SKM-1 treated with dmso at 0.1 percent for 144 hours (cell line): ENCODE results near the gene NRG2.
A peak's percentile ranks its signal among the peaks of the same experiment; 100 is the strongest.

Experiments used
- DNase-seq: peaks from one replicate; lab custom pipeline; 2025; ENCODE audit not compliant: unreplicated experiment; lab: John Stamatoyannopoulos, UW

NRG2 gene

DNA sequence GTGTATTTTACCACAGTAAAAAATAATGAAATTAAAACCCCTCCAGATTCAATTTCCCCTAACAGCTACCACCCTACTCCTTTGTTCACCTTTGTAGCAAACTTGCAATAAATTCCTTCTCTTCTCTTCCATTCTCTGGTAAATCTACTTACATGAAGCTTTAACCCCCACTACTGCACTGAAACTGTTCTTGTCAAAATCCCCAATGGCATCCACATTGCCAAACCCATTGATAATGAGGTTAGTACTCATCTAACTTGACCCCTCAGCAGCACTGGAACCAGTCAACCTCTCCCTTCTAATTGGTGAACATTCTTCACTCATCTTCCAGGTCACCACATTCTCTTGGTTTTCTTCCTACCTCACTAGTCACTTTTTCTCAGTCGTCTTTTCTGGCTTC is 29.6 kb downstream of the NRG2 start:
- DNase-seq: no peak

DNA sequence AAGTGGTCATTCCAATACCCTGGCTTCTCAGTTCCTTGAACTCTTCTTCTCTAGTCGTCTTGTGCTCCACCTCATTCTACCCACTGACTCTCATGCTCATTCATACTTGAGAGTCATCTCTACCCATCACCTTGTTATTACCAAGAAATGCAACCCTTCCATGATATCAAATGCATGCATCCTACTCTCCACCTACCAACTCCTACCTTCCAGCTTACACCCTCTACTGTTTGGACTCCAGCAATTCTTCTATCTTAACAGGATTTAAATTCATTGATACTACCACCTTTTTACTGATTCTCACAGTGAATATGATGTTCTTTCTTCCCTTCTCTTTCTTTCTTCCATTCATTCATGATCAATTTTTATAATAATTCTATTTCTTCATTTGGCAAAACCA is 30.7 kb downstream of the NRG2 start:
- DNase-seq: no peak

DNA sequence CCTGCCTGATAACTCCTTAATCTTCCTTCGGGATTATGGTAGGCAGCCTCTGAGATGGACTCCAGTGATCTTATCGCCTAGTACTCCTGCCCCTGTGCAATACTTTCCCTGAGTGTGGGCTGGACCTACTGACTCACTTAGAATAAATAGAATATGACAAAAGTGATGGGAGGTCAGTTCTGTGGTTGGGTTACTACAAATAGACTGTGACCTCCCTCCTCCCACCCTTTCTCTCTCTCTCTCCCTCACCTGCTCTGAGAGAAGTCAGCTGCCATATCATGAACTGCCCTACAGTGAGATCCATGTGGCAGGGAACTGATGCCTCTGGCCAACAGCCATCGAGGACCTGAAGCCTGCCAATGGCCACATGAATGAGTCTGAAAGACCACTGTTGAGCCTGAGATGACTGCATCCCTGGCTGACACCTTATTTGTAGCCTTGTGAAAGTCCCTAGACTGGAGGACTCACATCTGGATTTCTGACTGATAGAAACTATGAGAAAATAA is 31.7 kb downstream of the NRG2 start:
- no peak for DNase-seq

DNA sequence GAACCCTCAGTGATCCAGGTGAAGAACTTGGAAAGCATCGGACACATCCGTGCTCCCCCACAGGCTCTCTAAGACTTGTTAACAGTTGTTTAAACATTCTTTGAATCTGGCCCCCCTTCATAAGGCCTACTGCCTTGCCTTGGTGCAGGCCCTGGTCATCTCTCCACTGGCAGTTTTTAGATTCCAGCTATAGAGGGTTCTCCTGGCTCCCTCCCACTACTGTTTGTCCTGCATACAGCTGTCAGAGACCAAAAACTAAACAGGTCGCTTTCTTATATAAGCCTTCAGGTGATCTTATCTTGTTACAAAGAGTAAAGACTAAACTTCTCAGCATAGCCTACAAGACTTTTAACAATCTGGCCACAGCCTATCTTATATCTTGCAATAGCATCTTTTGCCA is 32.3 kb downstream of the NRG2 start:
- DNase-seq: no peak

GRCh38 chr5:140007311-140007710 is 35.8 kb downstream of the NRG2 start:
- DNase-seq: no peak

- DNase-seq: no peak
Measured at GRCh38 chr5:140005145-140005591, 37.9 kb downstream of the NRG2 start.

DNA sequence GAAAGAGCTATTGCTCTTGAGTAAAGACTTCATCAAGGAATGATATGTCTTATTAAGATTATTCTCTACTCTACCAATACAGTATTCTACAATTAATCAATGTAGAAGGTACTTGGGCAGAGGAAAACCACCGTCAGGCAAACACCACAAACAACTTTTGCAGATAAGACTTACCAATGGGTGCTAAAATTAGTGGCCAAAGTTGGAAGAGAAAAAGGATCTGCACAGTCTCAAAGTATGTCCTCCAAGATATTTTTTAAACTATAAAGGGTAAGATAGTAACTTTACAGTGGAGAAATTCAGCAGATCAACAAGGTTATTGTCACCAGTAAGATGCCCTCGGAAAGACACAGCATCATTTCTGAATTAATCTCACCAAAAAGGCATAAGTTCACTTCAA is 38.9 kb downstream of the NRG2 start:
- DNase-seq: no peak

DNA sequence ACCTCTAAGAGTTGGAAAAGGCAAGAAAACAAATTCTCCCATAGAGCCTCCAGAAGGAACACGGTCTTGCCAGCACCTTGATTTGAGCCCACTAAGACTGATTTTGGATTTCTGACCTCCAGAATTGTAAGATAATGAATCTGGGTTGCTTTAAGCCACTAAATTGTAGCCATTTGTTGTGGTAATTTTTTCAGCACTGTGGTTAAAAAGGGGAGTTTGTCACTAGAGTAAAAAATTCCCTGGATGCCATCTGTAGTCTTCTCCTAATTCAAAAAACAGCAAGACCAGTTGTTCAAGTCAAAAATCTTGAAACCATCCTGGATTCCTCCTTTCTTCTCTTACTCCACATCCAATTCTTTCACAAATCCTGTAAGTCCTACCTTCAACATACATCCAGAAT is 39.6 kb downstream of the NRG2 start:
- no peak for DNase-seq

DNA sequence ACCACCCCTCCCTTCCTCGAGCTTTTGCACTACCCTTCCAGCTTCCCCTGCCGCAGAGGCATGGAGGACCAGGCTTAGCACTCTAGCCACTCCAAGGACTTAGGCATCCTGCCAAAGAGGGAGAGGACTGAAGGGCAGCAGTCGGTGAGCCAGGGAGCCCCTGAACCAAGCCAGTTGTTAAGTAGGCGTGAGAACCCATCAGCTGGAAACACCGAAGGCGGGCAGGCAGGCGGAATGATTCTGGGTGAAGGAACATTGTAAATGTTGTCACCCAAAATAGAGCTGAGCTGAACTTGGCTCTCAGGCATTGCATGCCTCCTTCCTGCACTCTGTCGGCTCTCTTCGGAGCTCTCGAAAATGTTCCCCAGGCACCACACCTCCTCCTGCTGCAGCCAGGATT is 42.8 kb downstream of the NRG2 start:
- no peak for DNase-seq

GRCh38 chr5:139998837-139999236 is 44.3 kb downstream of the NRG2 start:
- DNase-seq: no peak

DNA sequence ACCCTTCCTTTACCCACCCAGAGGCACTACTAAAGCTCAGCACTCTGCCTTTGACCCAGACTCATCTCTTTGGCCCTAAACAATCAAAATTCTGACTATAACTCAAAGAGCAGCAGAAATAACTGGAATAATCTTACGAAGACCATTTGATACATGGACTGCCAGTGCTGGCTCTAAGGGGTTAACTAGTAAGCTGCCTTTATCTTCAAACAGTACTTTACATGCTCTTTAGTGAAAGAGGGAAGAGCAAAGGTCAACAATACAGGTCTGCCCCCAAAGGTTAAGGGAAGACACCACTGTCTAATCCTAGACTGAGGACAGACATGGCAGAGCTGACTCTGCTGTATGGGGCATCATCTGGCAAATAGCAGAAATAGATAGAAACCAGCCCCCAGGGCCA is 45.8 kb downstream of the NRG2 start:
- DNase-seq: no peak

DNA sequence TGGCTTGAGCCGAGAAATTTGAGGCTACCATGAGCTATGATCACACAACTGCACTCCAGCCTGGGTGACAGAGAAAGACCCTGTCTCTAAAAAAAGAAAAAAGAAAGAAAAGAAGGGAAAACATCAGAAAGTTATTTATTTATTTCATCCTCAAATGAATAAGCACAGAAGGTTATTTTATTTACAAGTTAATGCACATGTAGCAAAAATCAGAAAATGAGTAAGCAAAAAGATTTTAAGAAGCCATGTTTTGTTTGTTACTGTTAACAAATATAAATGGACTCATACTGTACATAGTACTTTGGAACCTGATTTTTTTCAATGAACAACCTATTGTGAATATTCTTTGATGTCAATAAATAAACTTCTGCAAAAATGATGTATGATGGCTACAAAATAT is 47.2 kb downstream of the NRG2 start:
- no peak for DNase-seq

GRCh38 chr5:139994234-139994633 is 48.9 kb downstream of the NRG2 start:
- DNase-seq: no peak

- peak; percentile 36 for DNase-seq
Measured at GRCh38 chr5:139985733-139986132, 57.4 kb downstream of the NRG2 start.

DNA sequence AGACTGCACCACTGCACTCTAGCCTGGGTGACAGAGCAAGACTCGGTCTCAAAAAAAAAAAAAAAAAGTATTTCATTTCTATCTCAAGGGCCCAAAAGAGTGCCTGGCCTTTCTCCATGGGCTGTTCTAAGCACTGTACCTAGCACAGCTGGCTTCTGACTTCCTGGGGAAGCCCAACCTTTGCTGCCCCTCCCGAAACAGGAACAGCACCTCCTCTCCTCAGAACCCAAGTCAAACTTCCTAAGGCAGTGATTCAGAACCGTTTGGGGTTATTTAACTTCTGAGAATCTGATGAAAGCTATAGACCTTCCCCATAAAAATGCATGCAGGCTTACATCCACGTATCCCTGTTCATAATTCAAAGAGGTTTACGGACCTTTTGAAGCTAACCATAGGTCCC is 57.8 kb downstream of the NRG2 start:
- no peak for DNase-seq

DNA sequence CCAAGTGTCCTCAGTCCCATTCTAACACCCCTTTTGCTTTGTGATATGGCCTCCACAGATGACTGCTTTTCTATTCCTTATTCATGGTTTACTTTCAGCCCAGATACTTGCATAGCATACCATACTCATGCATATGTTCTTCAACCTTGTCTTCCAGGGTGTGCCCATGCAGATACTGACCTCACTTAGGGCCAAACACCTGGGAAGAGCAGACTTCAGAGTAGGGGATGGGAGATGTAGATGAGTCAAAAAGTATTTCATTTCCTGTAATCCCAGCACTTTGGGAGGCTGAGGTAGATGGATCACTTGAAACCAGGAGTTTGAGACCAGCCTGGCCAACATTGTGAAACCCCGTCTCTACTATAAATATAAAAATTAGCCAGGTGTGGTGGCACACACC is 58.3 kb downstream of the NRG2 start:
- no peak for DNase-seq

GRCh38 chr5:139982975-139983240 is 60.2 kb downstream of the NRG2 start:
- no peak for DNase-seq

GRCh38 chr5:139982157-139982974 is 60.7 kb downstream of the NRG2 start:
- no peak for DNase-seq

DNA sequence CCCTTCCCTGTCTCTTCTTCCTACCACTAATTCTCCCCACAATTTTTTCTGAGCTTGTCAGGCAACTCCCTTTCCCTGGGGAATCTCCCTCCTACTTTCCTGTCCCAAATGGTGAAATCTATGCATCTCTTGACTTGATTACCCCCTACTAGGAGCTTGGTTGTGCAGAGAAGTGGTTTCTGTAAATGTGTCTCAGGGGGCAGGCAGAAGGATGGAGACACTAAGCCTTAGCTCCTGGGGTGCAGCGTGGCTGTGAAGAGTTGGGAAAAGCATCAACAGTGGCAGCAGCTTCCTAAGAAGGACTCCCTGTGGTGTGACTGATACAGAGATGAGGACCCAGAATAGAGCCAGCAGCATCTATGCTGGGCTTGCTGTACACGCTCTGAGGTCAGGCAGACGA is 62.3 kb downstream of the NRG2 start:
- DNase-seq: no peak

GRCh38 chr5:139979943-139980342 is 63.2 kb downstream of the NRG2 start:
- no peak for DNase-seq

GRCh38 chr5:139979518-139979917 is 63.6 kb downstream of the NRG2 start:
- no peak for DNase-seq

DNA sequence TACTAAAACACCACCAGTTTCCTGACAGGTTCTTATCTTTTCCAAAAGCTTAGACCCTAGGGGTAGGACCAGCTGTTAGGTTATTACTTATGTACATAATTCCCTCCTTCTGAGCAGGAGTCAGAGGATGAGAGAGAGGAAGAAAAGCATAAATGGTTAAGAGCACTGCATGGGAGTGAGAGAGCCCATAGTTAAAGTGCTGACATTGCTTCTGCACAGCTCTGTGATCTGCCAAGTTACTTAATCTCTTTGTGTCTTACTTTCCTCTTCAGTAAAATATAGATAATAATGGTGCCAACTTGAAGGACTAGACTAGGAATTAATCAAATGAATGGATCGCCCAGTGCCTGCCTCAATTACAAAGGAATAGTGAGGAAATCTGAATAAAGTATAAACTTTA is 66.4 kb downstream of the NRG2 start:
- DNase-seq: no peak

- no peak for DNase-seq
Measured at GRCh38 chr5:139975942-139976341, 67.2 kb downstream of the NRG2 start.
